ENCODE measurements around the gene TNFRSF21. TPM values are rescaled to one million over a fixed set of nuclear protein-coding genes. Genes with fewer than 3 reads are reported as not detected.
A peak's percentile ranks its signal among the peaks of the same experiment; 100 is the strongest.

TNFRSF21 gene
- total RNA-seq, 1 donor from 2014 or later = 46.3 TPM

- TF ChIP-seq, protein P1, sequence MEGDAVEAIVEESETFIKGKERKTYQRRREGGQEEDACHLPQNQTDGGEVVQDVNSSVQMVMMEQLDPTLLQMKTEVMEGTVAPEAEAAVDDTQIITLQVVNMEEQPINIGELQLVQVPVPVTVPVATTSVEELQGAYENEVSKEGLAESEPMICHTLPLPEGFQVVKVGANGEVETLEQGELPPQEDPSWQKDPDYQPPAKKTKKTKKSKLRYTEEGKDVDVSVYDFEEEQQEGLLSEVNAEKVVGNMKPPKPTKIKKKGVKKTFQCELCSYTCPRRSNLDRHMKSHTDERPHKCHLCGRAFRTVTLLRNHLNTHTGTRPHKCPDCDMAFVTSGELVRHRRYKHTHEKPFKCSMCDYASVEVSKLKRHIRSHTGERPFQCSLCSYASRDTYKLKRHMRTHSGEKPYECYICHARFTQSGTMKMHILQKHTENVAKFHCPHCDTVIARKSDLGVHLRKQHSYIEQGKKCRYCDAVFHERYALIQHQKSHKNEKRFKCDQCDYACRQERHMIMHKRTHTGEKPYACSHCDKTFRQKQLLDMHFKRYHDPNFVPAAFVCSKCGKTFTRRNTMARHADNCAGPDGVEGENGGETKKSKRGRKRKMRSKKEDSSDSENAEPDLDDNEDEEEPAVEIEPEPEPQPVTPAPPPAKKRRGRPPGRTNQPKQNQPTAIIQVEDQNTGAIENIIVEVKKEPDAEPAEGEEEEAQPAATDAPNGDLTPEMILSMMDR (IDR thresholded peaks at IDR 0.05; ENCODE audit: unreplicated experiment) = no peak
- Mint-ChIP-seq H3K36me3 (ENCODE audit: insufficient read depth) (no peaks in the 10 kb centered on the region), H3K9me3 (ENCODE audit: low read depth) (no peaks in the 10 kb centered on the region), H3K27ac (no peak overlapping the region), H3K4me3 (ENCODE audit: low read depth) (no peak overlapping the region), H3K4me1 (ENCODE audit: low read depth) (no peaks in the 10 kb centered on the region), H3K27me3 (peaks cover 20% of the 10 kb centered on the region)
- DNase-seq (ENCODE audit: low spot score, unreplicated experiment) = no peak
Measured at GRCh38 chr6:47345761-47346160, 36.1 kb upstream of the TNFRSF21 start.

DNA sequence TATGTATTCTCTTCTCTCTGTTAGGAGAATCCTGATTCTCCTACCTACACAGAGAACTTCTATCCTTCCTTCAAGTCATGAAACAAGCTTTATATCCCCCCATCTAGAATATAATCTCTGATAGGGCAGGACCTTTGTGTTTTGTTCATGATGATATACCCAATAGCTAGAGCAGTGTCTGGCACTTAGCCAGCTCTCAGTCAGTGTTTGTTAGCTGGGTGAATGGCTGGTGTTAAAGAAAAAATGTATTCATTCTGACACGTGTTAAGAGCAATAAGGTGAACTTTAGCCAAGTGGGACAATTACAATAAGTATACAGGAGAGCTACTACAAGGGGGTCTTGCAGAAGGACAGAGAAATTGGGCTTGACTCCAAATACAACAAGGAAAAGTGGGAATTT, 34.3 kb upstream of the TNFRSF21 start:
- no peak overlapping the region for H3K4me3 Mint-ChIP-seq (ENCODE audit: low read depth)
- H3K27me3 Mint-ChIP-seq = peaks cover 27% of the 10 kb centered on the region
- H3K4me1 Mint-ChIP-seq (ENCODE audit: low read depth) = peaks cover 3% of the 10 kb centered on the region
- H3K9me3 Mint-ChIP-seq (ENCODE audit: low read depth) = no peaks in the 10 kb centered on the region
- TF ChIP-seq, protein P1 (IDR thresholded peaks at IDR 0.05; ENCODE audit: unreplicated experiment) = no peak
- DNase-seq (ENCODE audit: low spot score, unreplicated experiment) = no peak
- no peak overlapping the region for H3K27ac Mint-ChIP-seq
- H3K36me3 Mint-ChIP-seq (ENCODE audit: insufficient read depth) = no peaks in the 10 kb centered on the region

- TF ChIP-seq, protein P1 (IDR thresholded peaks at IDR 0.05; ENCODE audit: unreplicated experiment) = no peak
- Mint-ChIP-seq H3K4me3 (ENCODE audit: low read depth) (no peak overlapping the region), H3K27ac (no peak overlapping the region), H3K27me3 (peaks cover 27% of the 10 kb centered on the region), H3K9me3 (ENCODE audit: low read depth) (no peaks in the 10 kb centered on the region), H3K36me3 (ENCODE audit: insufficient read depth) (no peaks in the 10 kb centered on the region), H3K4me1 (ENCODE audit: low read depth) (peaks cover 3% of the 10 kb centered on the region)
- no peak for DNase-seq (ENCODE audit: low spot score, unreplicated experiment)
Measured at GRCh38 chr6:47343600-47343999, 33.9 kb upstream of the TNFRSF21 start.

- DNase-seq (ENCODE audit: low spot score, unreplicated experiment) = no peak
- no peaks in the 10 kb centered on the region for H3K36me3 Mint-ChIP-seq (ENCODE audit: insufficient read depth)
- TF ChIP-seq, protein P1 (IDR thresholded peaks at IDR 0.05; ENCODE audit: unreplicated experiment) = no peak
- H3K27me3 Mint-ChIP-seq = peaks cover 27% of the 10 kb centered on the region
- H3K27ac Mint-ChIP-seq = no peak overlapping the region
- H3K4me3 Mint-ChIP-seq (ENCODE audit: low read depth) = no peak overlapping the region
- H3K4me1 Mint-ChIP-seq (ENCODE audit: low read depth) = peaks cover 3% of the 10 kb centered on the region
- H3K9me3 Mint-ChIP-seq (ENCODE audit: low read depth) = no peaks in the 10 kb centered on the region
Measured at GRCh38 chr6:47342824-47343223, 33.1 kb upstream of the TNFRSF21 start.

DNA sequence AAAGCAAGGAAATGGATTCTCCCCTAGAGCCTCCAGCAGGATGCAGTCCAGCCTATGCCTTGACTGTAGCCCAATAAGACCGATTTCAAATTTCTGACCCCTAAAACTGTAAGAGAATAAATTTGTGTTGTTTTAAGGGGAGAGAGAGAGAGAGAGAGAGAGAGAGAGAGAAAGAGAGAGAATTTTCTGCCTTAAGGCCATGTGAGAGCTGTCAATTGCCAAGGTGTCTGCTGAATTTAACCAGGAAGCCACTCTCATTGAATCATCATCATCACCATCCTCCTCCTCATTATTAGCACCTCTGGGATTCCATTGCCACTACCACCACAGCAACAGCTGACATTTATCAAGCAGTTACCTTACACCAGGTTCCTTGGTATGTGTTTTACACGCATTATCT, 27.8 kb upstream of the TNFRSF21 start:
- Mint-ChIP-seq H3K4me3 (ENCODE audit: low read depth) (no peak overlapping the region), H3K27ac (peak overlapping the region; percentile 58), H3K27me3 (peaks cover 39% of the 10 kb centered on the region), H3K9me3 (ENCODE audit: low read depth) (no peaks in the 10 kb centered on the region), H3K4me1 (ENCODE audit: low read depth) (peaks cover 7% of the 10 kb centered on the region), H3K36me3 (ENCODE audit: insufficient read depth) (no peaks in the 10 kb centered on the region)
- TF ChIP-seq, protein P1 (IDR thresholded peaks at IDR 0.05; ENCODE audit: unreplicated experiment) = no peak
- DNase-seq (ENCODE audit: low spot score, unreplicated experiment) = no peak
